GM12878 (cell line): Measurements from ENCODE around the gene NAT9. TPM values are rescaled to one million over a fixed set of nuclear protein-coding genes. Genes with fewer than 3 reads are reported as not detected.

Experiments
- ATAC-seq: fragments of 200-7000 bp; cut with Tn5 transposase; 3 replicates; pipeline ENCODE4 v1.9.1; 2020; ENCODE audit warnings: mild to moderate bottlenecking, moderate library complexity
- BruUV-seq: library from RNA; stranded (reverse); fragments of 400-500 nt; replicated peaks from 2 replicates; lab custom pipeline; 2021; lab: Mats Ljungman, UMichigan
- CTCF ChIA-PET: fragments of 300-600 bp; sonication (Branson Sonifier 250); formaldehyde crosslinking; extraction: SDS; loops from one replicate; lab custom pipeline; 2021; ENCODE audit warnings: inconsistent platforms; lab: Yijun Ruan, JAX
- POLR2A ChIA-PET: fragments of 350-600 bp; formaldehyde crosslinking; extraction: SDS; loops from one replicate; lab custom pipeline; 2021; ENCODE audit warnings: inconsistent platforms; lab: Charles Lee
- RAD21 ChIA-PET: fragments of 300-600 bp; sonication (Branson Sonifier 250); formaldehyde crosslinking; loops from one replicate; lab custom pipeline; 2023; ENCODE audit warnings: antibody characterized with exemption; ENCODE audit not compliant: unreplicated experiment; lab: Charles Lee
- SMC1A ChIA-PET: fragments of 300-600 bp; sonication (Branson Sonifier 250); formaldehyde crosslinking; loops from one replicate; lab custom pipeline; 2023; ENCODE audit not compliant: unreplicated experiment, uncharacterized antibody; lab: Charles Lee
- DNase-seq: peaks from one replicate; pipeline ENCODE4 v3.0.0-alpha.2; 2011; ENCODE audit warnings: low read depth, low spot score
- FAIRE-seq: peaks from 3 replicates; lab custom pipeline; 2011; peaks lifted over from hg19 to GRCh38; lab: Jason Lieb, UNC
- H2AFZ ChIP-seq: 2 replicates; pipeline ENCODE4 v1.6.0; 2011; ENCODE audit warnings: low read depth, low read length, control low read depth; ENCODE audit not compliant: control insufficient read depth
- H3K27ac ChIP-seq: 2 replicates; pipeline ENCODE4 v1.5.1; 2011; ENCODE audit warnings: control low read depth; ENCODE audit not compliant: control insufficient read depth, insufficient read depth
- H3K27me3 ChIP-seq, 2 experiments: replicated peaks in 1 of 2; 2 replicates each; pipeline versions ENCODE4 v1.6.0 to v1.6.1; 2011; ENCODE audit warnings: low read length in 1 of 2; ENCODE audit not compliant: control insufficient read depth in 2 of 2, insufficient read depth in 2 of 2
- H3K36me3 ChIP-seq, 2 experiments: 2 replicates each; pipeline ENCODE4 v1.5.1; 2011; ENCODE audit warnings: low read length in 1 of 2; ENCODE audit not compliant: control insufficient read depth in 2 of 2, insufficient read depth in 2 of 2
- H3K4me1 ChIP-seq: 2 replicates; pipeline ENCODE4 v1.6.1; 2011; ENCODE audit warnings: mild to moderate bottlenecking, low read length, moderate library complexity, mixed read lengths; ENCODE audit not compliant: control insufficient read depth, insufficient read depth
- H3K4me2 ChIP-seq: 2 replicates; pipeline ENCODE4 v1.6.0; 2011; ENCODE audit warnings: control low read depth; ENCODE audit not compliant: control insufficient read depth, insufficient read depth
- H3K4me3 ChIP-seq: fragments of 200-600 bp; sonication (generic); 2 replicates; pipeline ENCODE4 v1.5.1; 2016
- H3K79me2 ChIP-seq: 2 replicates; pipeline ENCODE4 v1.6.0; 2011; ENCODE audit warnings: low read length; ENCODE audit not compliant: control insufficient read depth, insufficient read depth
- H3K9ac ChIP-seq: 2 replicates; pipeline ENCODE4 v1.8.0; 2011; ENCODE audit warnings: low read length, control low read depth, mixed read lengths; ENCODE audit not compliant: control insufficient read depth, insufficient read depth
- H3K9me3 ChIP-seq: replicated peaks from 3 replicates; pipeline ENCODE4 v1.5.1; 2011; ENCODE audit warnings: mild to moderate bottlenecking, low read length; ENCODE audit not compliant: control insufficient read depth, insufficient read depth
- H4K20me1 ChIP-seq: 2 replicates; pipeline ENCODE4 v1.6.0; 2011; ENCODE audit not compliant: control insufficient read depth, insufficient read depth
- ATF2 ChIP-seq: IDR thresholded peaks from 2 replicates; pipeline ENCODE4 v1.6.1; 2012; ENCODE audit warnings: low read length, inconsistent platforms
- BACH1 ChIP-seq: fragments of 450-650 bp; IDR thresholded peaks from 2 replicates; pipeline ENCODE4 v1.6.1; 2017; ENCODE audit warnings: mild to moderate bottlenecking, borderline replicate concordance
- BCL11A ChIP-seq: IDR thresholded peaks from 2 replicates; pipeline ENCODE4 v1.6.1; 2011; ENCODE audit warnings: low read depth, low read length
- BMI1 ChIP-seq: fragments of 450-650 bp; IDR thresholded peaks from 2 replicates; pipeline ENCODE4 v1.6.1; 2016; ENCODE audit warnings: mild to moderate bottlenecking, moderate library complexity, borderline replicate concordance
- CTCF ChIP-seq, 3 experiments: IDR thresholded peaks in 2 of 3; conservative IDR thresholded peaks in 1 of 3; 2 replicates each; pipeline ENCODE4 v1.5.1; 2011; ENCODE audit warnings: low read depth in 3 of 3, low read length in 3 of 3, mild to moderate bottlenecking in 3 of 3, control low read depth in 2 of 3, moderate library complexity in 2 of 3, inconsistent platforms in 1 of 3, mixed read lengths in 1 of 3; ENCODE audit not compliant: control insufficient read depth in 2 of 3, insufficient read depth in 1 of 3; ENCODE audit errors: extremely low read depth in 1 of 3
- EZH2 ChIP-seq: IDR thresholded peaks from 2 replicates; pipeline ENCODE4 v1.6.1; 2012; ENCODE audit warnings: low read depth, mild to moderate bottlenecking, control low read depth, inconsistent platforms, low read length, borderline replicate concordance; ENCODE audit not compliant: control insufficient read depth
- FOS ChIP-seq: IDR thresholded peaks from 3 replicates; pipeline ENCODE4 v1.6.1; 2011; ENCODE audit warnings: borderline replicate concordance; ENCODE audit not compliant: insufficient read length; ENCODE audit errors: extremely low read depth
- FOXK2 ChIP-seq: fragments of 450-650 bp; IDR thresholded peaks from 2 replicates; pipeline ENCODE4 v1.6.1; 2017; ENCODE audit warnings: mild to moderate bottlenecking, moderate library complexity
- IRF4 ChIP-seq: IDR thresholded peaks from 2 replicates; pipeline ENCODE4 v1.6.1; 2011; ENCODE audit warnings: low read depth, low read length
- POLR2A ChIP-seq: IDR thresholded peaks from 2 replicates; pipeline ENCODE4 v1.6.1; 2011; ENCODE audit warnings: low read depth, mild to moderate bottlenecking, low read length
- SMAD5 ChIP-seq: IDR thresholded peaks from 2 replicates; pipeline ENCODE4 v1.6.1; 2016; ENCODE audit warnings: antibody characterized with exemption, low read depth
- SMARCA5 ChIP-seq: fragments of 450-650 bp; IDR thresholded peaks from 2 replicates; pipeline ENCODE4 v1.6.1; 2017; ENCODE audit warnings: mild to moderate bottlenecking
- SPI1 ChIP-seq: IDR thresholded peaks from 2 replicates; pipeline ENCODE4 v1.6.1; 2011; ENCODE audit warnings: low read depth, mild to moderate bottlenecking, low read length, moderate library complexity, borderline replicate concordance; ENCODE audit not compliant: insufficient read depth
- STAT1 ChIP-seq: fragments of 450-650 bp; conservative IDR thresholded peaks from 2 replicates; pipeline ENCODE4 v1.6.1; 2014; ENCODE audit warnings: antibody characterized with exemption, mild to moderate bottlenecking
- TAF1 ChIP-seq: IDR thresholded peaks from 2 replicates; pipeline ENCODE4 v1.6.1; 2011; ENCODE audit warnings: mild to moderate bottlenecking, low read depth, low read length, borderline replicate concordance
- TBL1XR1 ChIP-seq: IDR thresholded peaks from 2 replicates; pipeline ENCODE4 v1.6.1; 2012; ENCODE audit warnings: low read depth, low read length, improper control_type of control experiment
- USF2 ChIP-seq: IDR thresholded peaks from 2 replicates; pipeline ENCODE4 v1.6.1; 2011; ENCODE audit warnings: low read depth, low read length, improper control_type of control experiment, borderline replicate concordance
- WRNIP1 ChIP-seq: IDR thresholded peaks from 2 replicates; pipeline ENCODE4 v1.6.1; 2011; ENCODE audit warnings: low read depth, low read length, improper control_type of control experiment, borderline replicate concordance
- YBX1 ChIP-seq: fragments of 450-650 bp; IDR thresholded peaks from 2 replicates; pipeline ENCODE4 v1.6.1; 2016; ENCODE audit warnings: antibody characterized with exemption
- ZNF622 ChIP-seq: fragments of 450-650 bp; IDR thresholded peaks from 2 replicates; pipeline ENCODE4 v1.6.1; 2017; ENCODE audit warnings: mild to moderate bottlenecking, inconsistent platforms
- WGBS: methylation state at CpG from one replicate; pipeline ENCODE4 v1.1.6; 2016; ENCODE audit warnings: low lambda C conversion rate; ENCODE audit not compliant: insufficient replicate concordance, insufficient coverage; ENCODE audit errors: missing lambda C conversion rate; 5-methylcytosine and 5-hydroxymethylcytosine counted together
- in situ Hi-C: fragments of 300-500 bp; cut with MboI; formaldehyde crosslinking; loops from 9 replicates; pipeline ENCODE4 v1.14.3; 2018; ENCODE audit warnings: mixed read lengths
- intact Hi-C: fragments of 100-400 bp; cut with micrococcal nuclease; formaldehyde crosslinking; loops from one replicate; pipeline ENCODE4 v1.14.2; 2022; ENCODE audit not compliant: unreplicated experiment
- polyA plus RNA-seq, 11 experiments: library from polyadenylated mRNA; depleted of rRNA in 4 of 11; unstranded in 6 of 11; stranded (reverse) in 5 of 11; fragments of >200 nt; fragmentation: Nextera tagmentation in 4 of 11; fragmentation: Illumina TruSeq in 1 of 11; extraction: Ambion mirVana in 4 of 11; extraction: Trizol in 1 of 11; gene quantifications; 1 replicate in 1 of 11; 2 replicates in 10 of 11; pipeline versions ENCODE4 v1.2.1 to v1.2.3, GENCODE V29; 2011 to 2016; ENCODE audit warnings: inconsistent platforms in 2 of 11, missing spikeins in 2 of 11, low read depth in 1 of 11
- total RNA-seq, 4 experiments: library from RNA; depleted of rRNA in 3 of 4; stranded (reverse); fragments of >200 nt in 3 of 4; fragmentation: Illumina TruSeq in 1 of 4; extraction: Trizol in 1 of 4; gene quantifications; 2 replicates each; pipeline versions ENCODE4 v1.2.1 to v1.2.3, GENCODE V29; 2013 to 2021

The NAT9 gene
- total and polyA plus RNA-seq, 10 of the 15 experiments (the other 5 are each of a cell fraction or from before 2014, with no cell fraction given), result 3.5 to 45.3 (median 27.3) TPM

- Histone ChIP-seq H3K36me3 (peaks cover 0 to 3% of the 10 kb centered on the region in 2 experiments; a peak in 3 of 4 replicates), H3K4me2 (no peak overlapping the region), H3K4me3 (no peak overlapping the region), H3K9ac (no peak overlapping the region), H3K79me2 (no peaks in the 10 kb centered on the region), H2AFZ (no peak overlapping the region), H3K4me1 (no peaks in the 10 kb centered on the region), H3K27ac (no peak overlapping the region), H3K27me3 (no peaks in the 10 kb centered on the region), H4K20me1 (no peaks in the 10 kb centered on the region), H3K9me3 (no peaks in the 10 kb centered on the region)
- DNase-seq (no peak), FAIRE-seq (no peak), ATAC-seq (no peak)
- BruUV-seq, result no TSS peak
- in situ Hi-C loops, result no loop called here
- ChIA-PET POLR2A (no interaction called here), RAD21 (no interaction called here), SMC1A (interaction anchor here (0.7 kb wide), 1 partner anchor 9 kb away, joined by 3 read pairs; no protein-coding TSS in a partner anchor), CTCF (no interaction called here)
- no peak for TF ChIP-seq SMAD5
- no peak for TF ChIP-seq BACH1
- no peak for TF ChIP-seq ATF2
- TF ChIP-seq ZNF622, result no peak
- no peak for TF ChIP-seq IRF4
- no peak for TF ChIP-seq TAF1
- TF ChIP-seq BMI1, result no peak
- no peak for TF ChIP-seq CTCF (IDR thresholded peaks at IDR 0.05 in 2 of 3, conservative IDR thresholded peaks at IDR 0.05 in 1 of 3; ENCODE audit: control insufficient read depth in 2 of 3, extremely low read depth in 1 of 3, insufficient read depth in 1 of 3, low read depth in 3 of 3, low read length in 3 of 3)
- TF ChIP-seq FOS, result no peak
- TF ChIP-seq STAT1, result no peak
- TF ChIP-seq WRNIP1, result no peak
- TF ChIP-seq USF2, result no peak
- no peak for TF ChIP-seq BCL11A
- TF ChIP-seq TBL1XR1, result no peak
- no peak for TF ChIP-seq POLR2A
- no peak for TF ChIP-seq SPI1
- no peak for TF ChIP-seq SMARCA5
- TF ChIP-seq FOXK2, result no peak
- no peak for TF ChIP-seq EZH2
- no peak for TF ChIP-seq YBX1
- intact Hi-C loops, result no loop called here
- 84% methylated on average over 12 of the region's 15 CpGs for WGBS
These were observed 46.3 kb upstream of the NAT9 start for GRCh38 chr17:74822335-74822938.
